NCI-H2029 treated with DMSO at 0.1 percent for 48 hours (cell line): ENCODE measurements around the gene GRAMD4.

Source experiments
- DNase-seq: peaks from one replicate; lab custom pipeline; 2025; lab: John Stamatoyannopoulos, UW

GRAMD4 gene

GRCh38 chr22:46619830-46620501, at the start of gene GRAMD4:
GRAMD4 (plus strand) TSS chr22:46620386; CDS start chr22:46626800, 6,414 bp downstream.
- DNase-seq, result no peak

- DNase-seq, result no peak
Observed at GRCh38 chr22:46571642-46572250, 48.4 kb upstream of the GRAMD4 start.

- no peak for DNase-seq
Observed at GRCh38 chr22:46572911-46573780, 47.0 kb upstream of the GRAMD4 start.

GRCh38 chr22:46573781-46574437, 46.3 kb upstream of the GRAMD4 start:
- no peak for DNase-seq

GRCh38 chr22:46574438-46574992, 45.7 kb upstream of the GRAMD4 start:
- DNase-seq, result no peak

- DNase-seq, result no peak
Observed at GRCh38 chr22:46574993-46575910, 44.9 kb upstream of the GRAMD4 start.

- DNase-seq, result no peak
Observed at GRCh38 chr22:46575911-46576555, 44.2 kb upstream of the GRAMD4 start.

- DNase-seq, result no peak
Observed at GRCh38 chr22:46576556-46577367, 43.4 kb upstream of the GRAMD4 start.

GRCh38 chr22:46577368-46578249, 42.6 kb upstream of the GRAMD4 start:
- no peak for DNase-seq

GRCh38 chr22:46578251-46578823, 41.8 kb upstream of the GRAMD4 start:
- no peak for DNase-seq

- DNase-seq, result no peak
Observed at GRCh38 chr22:46578824-46579561, 41.2 kb upstream of the GRAMD4 start.

GRCh38 chr22:46579751-46580449, 40.3 kb upstream of the GRAMD4 start:
- DNase-seq, result no peak

GRCh38 chr22:46580940-46581537, 39.1 kb upstream of the GRAMD4 start:
- DNase-seq, result no peak

GRCh38 chr22:46581538-46582244, 38.5 kb upstream of the GRAMD4 start:
- no peak for DNase-seq

GRCh38 chr22:46582281-46582933, 37.8 kb upstream of the GRAMD4 start:
- DNase-seq, result no peak
